Endothelial cell of umbilical vein (primary cell): ENCODE measurements around the gene SPTLC3. TPM values are rescaled to one million over a fixed set of nuclear protein-coding genes. Genes with fewer than 3 reads are reported as not detected.

ENCODE experiments used
- BruUV-seq: library from RNA; stranded (reverse); fragments of 400-500 nt; replicated peaks from 2 replicates; lab custom pipeline; 2021; lab: Mats Ljungman, UMichigan
- CTCF ChIA-PET: fragments of 300-600, 350-600 bp; sonication (Branson Sonifier 250); formaldehyde crosslinking; loops from one replicate; lab custom pipeline; 2021; ENCODE audit warnings: antibody characterized with exemption, inconsistent platforms; lab: Charles Lee
- POLR2A ChIA-PET: fragments of 300-600, 350-600 bp; sonication (Branson Sonifier 250); formaldehyde crosslinking; loops from one replicate; lab custom pipeline; 2021; ENCODE audit warnings: antibody characterized with exemption, inconsistent platforms; lab: Charles Lee
- DNase-seq: peaks from one replicate; pipeline ENCODE4 v3.0.0-alpha.2; 2011; ENCODE audit warnings: low read depth, low spot score
- FAIRE-seq: peaks from 2 replicates; lab custom pipeline; 2011; peaks lifted over from hg19 to GRCh38; lab: Jason Lieb, UNC
- H2AFZ ChIP-seq: 2 replicates; pipeline ENCODE4 v1.6.0; 2012; ENCODE audit warnings: low read depth, low read length, control low read depth, inconsistent platforms
- H3K27ac ChIP-seq: 2 replicates; pipeline ENCODE4 v1.5.1; 2011; ENCODE audit warnings: low read depth, mild to moderate bottlenecking, control low read depth, low read length, moderate library complexity; ENCODE audit not compliant: insufficient read depth
- H3K27me3 ChIP-seq, 2 experiments: 2 replicates each; pipeline versions ENCODE4 v1.6.0 to v1.6.1; 2011; ENCODE audit warnings: low read length in 2 of 2, mixed read lengths in 1 of 2; ENCODE audit not compliant: control insufficient read depth in 2 of 2, insufficient read depth in 2 of 2
- H3K36me3 ChIP-seq, 2 experiments: 2 replicates in 1 of 2; 3 replicates in 1 of 2; pipeline ENCODE4 v1.5.1; 2011; ENCODE audit warnings: low read length in 2 of 2, mild to moderate bottlenecking in 1 of 2, moderate library complexity in 1 of 2; ENCODE audit not compliant: control insufficient read depth in 2 of 2, insufficient read depth in 2 of 2; ENCODE audit errors: extremely low read depth in 1 of 2
- H3K4me1 ChIP-seq: 3 replicates; pipeline ENCODE4 v1.5.1; 2011; ENCODE audit warnings: mild to moderate bottlenecking, low read length; ENCODE audit not compliant: control insufficient read depth, insufficient read depth; ENCODE audit errors: extremely low read depth
- H3K4me2 ChIP-seq: 2 replicates; pipeline ENCODE4 v1.6.1; 2011; ENCODE audit warnings: low read length, control low read depth, mixed read lengths; ENCODE audit not compliant: insufficient read depth
- H3K4me3 ChIP-seq, 3 experiments: fragments of 200-600 bp in 1 of 3; sonication (generic), shearing (Covaris generic) in 1 of 3; replicated peaks in 1 of 3; 2 replicates each; pipeline ENCODE4 v1.5.1; 2011 to 2016; ENCODE audit warnings: control low read depth in 3 of 3, low read length in 3 of 3, mild to moderate bottlenecking in 2 of 3, inconsistent platforms in 1 of 3, low read depth in 1 of 3, moderate library complexity in 1 of 3; ENCODE audit not compliant: insufficient read depth in 1 of 3
- H3K79me2 ChIP-seq: 2 replicates; pipeline ENCODE4 v1.6.0; 2012; ENCODE audit warnings: low read length, inconsistent platforms; ENCODE audit not compliant: control insufficient read depth, insufficient read depth
- H3K9ac ChIP-seq: replicated peaks from 2 replicates; pipeline ENCODE3; 2011; ENCODE audit warnings: low read length, control low read depth; ENCODE audit not compliant: insufficient read depth; ENCODE audit errors: extremely low read depth
- H3K9me1 ChIP-seq: replicated peaks from 3 replicates; pipeline ENCODE4 v1.6.0; 2011; ENCODE audit warnings: mild to moderate bottlenecking, low read length; ENCODE audit not compliant: control insufficient read depth, insufficient read depth; ENCODE audit errors: extremely low read depth
- H3K9me3 ChIP-seq: replicated peaks from 2 replicates; pipeline ENCODE4 v1.5.1; 2012; ENCODE audit warnings: low read length, inconsistent platforms; ENCODE audit not compliant: control insufficient read depth, insufficient read depth
- H4K20me1 ChIP-seq: replicated peaks from 2 replicates; pipeline ENCODE3; 2011; ENCODE audit warnings: mild to moderate bottlenecking, low read length; ENCODE audit not compliant: control insufficient read depth, insufficient read depth; ENCODE audit errors: extremely low read depth
- CTCF ChIP-seq, 2 donors: IDR thresholded peaks; 1 replicate in 1 of 2; 2 replicates in 1 of 2; pipeline ENCODE4 v1.5.1; 2011; ENCODE audit warnings: low read length in 2 of 2, mild to moderate bottlenecking in 2 of 2, moderate library complexity in 2 of 2, control low read depth in 1 of 2, inconsistent platforms in 1 of 2, low read depth in 1 of 2; ENCODE audit not compliant: insufficient read depth in 1 of 2; ENCODE audit errors: extremely low read depth in 1 of 2
- EZH2 ChIP-seq: IDR thresholded peaks from 2 replicates; pipeline ENCODE4 v1.6.1; 2012; ENCODE audit warnings: borderline replicate concordance, low read depth, mild to moderate bottlenecking, moderate library complexity, low read length, inconsistent platforms; ENCODE audit not compliant: severe bottlenecking
- FOS ChIP-seq: IDR thresholded peaks from 2 replicates; pipeline ENCODE4 v1.6.1; 2011; ENCODE audit warnings: mild to moderate bottlenecking, low read length, moderate library complexity, borderline replicate concordance; ENCODE audit not compliant: insufficient read depth
- GATA2 ChIP-seq: IDR thresholded peaks from 2 replicates; pipeline ENCODE4 v1.7.0; 2011; ENCODE audit warnings: low read depth, mild to moderate bottlenecking, moderate library complexity, mixed read lengths, low read length; ENCODE audit not compliant: insufficient read length, insufficient read depth
- JUN ChIP-seq: IDR thresholded peaks from 2 replicates; pipeline ENCODE4 v1.6.1; 2011; ENCODE audit warnings: borderline replicate concordance, low read depth; ENCODE audit not compliant: insufficient read length, insufficient read depth
- MAX ChIP-seq: IDR thresholded peaks from 2 replicates; pipeline ENCODE4 v1.6.1; 2011; ENCODE audit not compliant: insufficient read depth, insufficient read length
- MYC ChIP-seq: IDR thresholded peaks from one replicate; pipeline ENCODE4 v1.6.1; 2011; ENCODE audit warnings: mild to moderate bottlenecking, low read depth, low read length
- POLR2A ChIP-seq: IDR thresholded peaks from 2 replicates; pipeline ENCODE4 v1.6.1; 2012; ENCODE audit warnings: low read depth, mild to moderate bottlenecking, control low read depth, low read length
- POLR2AphosphoS5 ChIP-seq: IDR thresholded peaks from 2 replicates; pipeline ENCODE4 v1.6.1; 2012; ENCODE audit warnings: low read depth, mild to moderate bottlenecking, control low read depth, low read length, moderate library complexity; ENCODE audit not compliant: insufficient read depth
- dilution Hi-C: fragments of 300-500 bp; cut with MboI; formaldehyde crosslinking; loops from one replicate; pipeline ENCODE4 v1.15.0; 2019; ENCODE audit warnings: low sequenced_read_pairs; ENCODE audit not compliant: extremely low pct_ligation_motif_present
- intact Hi-C: fragments of 100-400 bp; cut with micrococcal nuclease; formaldehyde crosslinking; loops from one replicate; pipeline ENCODE4 v1.10.0; 2022
- polyA plus RNA-seq, 4 experiments: library from polyadenylated mRNA; depleted of rRNA in 3 of 4; stranded (reverse) in 3 of 4; unstranded in 1 of 4; fragments of >200 nt; gene quantifications; 2 replicates each; pipeline versions ENCODE4 v1.2.1 to v1.2.3, GENCODE V29; 2011 to 2012; ENCODE audit warnings: missing spikeins in 1 of 4
- total RNA-seq: library from RNA; stranded (reverse); gene quantifications from 2 replicates; pipeline ENCODE4 v1.2.3, GENCODE V29; 2021

Gene SPTLC3
- total and polyA plus RNA-seq, 2 donors (not counting 3 experiments of a cell fraction or from before 2014, with no cell fraction given), result 0.29 to 0.35 TPM

- ChIA-PET POLR2A (no interaction called here), CTCF (no interaction called here)
- DNase-seq (no peak), FAIRE-seq (no peak)
- Histone ChIP-seq H3K4me2 (no peak overlapping the region), H3K27ac (no peak overlapping the region), H3K4me3 (no peak overlapping the region), H3K27me3 (no peaks in the 10 kb centered on the region), H3K9ac (no peak overlapping the region), H3K4me1 (no peaks in the 10 kb centered on the region), H2AFZ (no peak overlapping the region), H3K79me2 (no peaks in the 10 kb centered on the region), H4K20me1 (no peaks in the 10 kb centered on the region), H3K9me3 (no peaks in the 10 kb centered on the region), H3K36me3 (no peaks in the 10 kb centered on the region), H3K9me1 (no peaks in the 10 kb centered on the region)
- BruUV-seq, result no TSS peak
- intact Hi-C loops, result no loop called here
- TF ChIP-seq FOS, result no peak
- no peak for TF ChIP-seq GATA2
- no peak for TF ChIP-seq POLR2AphosphoS5
- no peak for TF ChIP-seq CTCF (IDR thresholded peaks at IDR 0.05; ENCODE audit: extremely low read depth in 1 of 2, insufficient read depth in 1 of 2, low read depth in 1 of 2, low read length in 2 of 2)
- TF ChIP-seq JUN, result no peak
- dilution Hi-C loops, result no loop called here
Observed at GRCh38 chr20:13059398-13060136, 50.8 kb downstream of the SPTLC3 start.

GRCh38 chr20:13060327-13060726, 51.6 kb downstream of the SPTLC3 start:
- no peaks in the 10 kb centered on the region for H3K9me3 ChIP-seq
- no peak for FAIRE-seq
- no peak overlapping the region for H2AFZ ChIP-seq
- H3K4me2 ChIP-seq, result no peak overlapping the region
- intact Hi-C loops, result no loop called here
- BruUV-seq, result no TSS peak
- ChIA-PET CTCF (no interaction called here), POLR2A (no interaction called here)
- no peaks in the 10 kb centered on the region for H3K36me3 ChIP-seq
- H3K27me3 ChIP-seq, result no peaks in the 10 kb centered on the region
- no peak for DNase-seq
- no peaks in the 10 kb centered on the region for H3K79me2 ChIP-seq
- H3K4me3 ChIP-seq, result no peak overlapping the region
- dilution Hi-C loops, result no loop called here
- no peaks in the 10 kb centered on the region for H3K4me1 ChIP-seq
- no peak overlapping the region for H3K9ac ChIP-seq
- no peak overlapping the region for H3K27ac ChIP-seq
- no peaks in the 10 kb centered on the region for H4K20me1 ChIP-seq
- no peak for TF ChIP-seq GATA2
- TF ChIP-seq EZH2, result no peak
- TF ChIP-seq MYC, result no peak
- no peak for TF ChIP-seq POLR2AphosphoS5
- TF ChIP-seq CTCF (IDR thresholded peaks at IDR 0.05; ENCODE audit: extremely low read depth in 1 of 2, insufficient read depth in 1 of 2, low read depth in 1 of 2, low read length in 2 of 2), result no peak
- no peak for TF ChIP-seq JUN
- TF ChIP-seq POLR2A, result no peak
- no peak for TF ChIP-seq FOS
- TF ChIP-seq MAX, result no peak
- no peaks in the 10 kb centered on the region for H3K9me1 ChIP-seq
